ENCODE data around the gene ZFP69B. TPM values are rescaled to one million over a fixed set of nuclear protein-coding genes. Genes with fewer than 3 reads are reported as not detected.

Gene ZFP69B
- total RNA-seq, 1 donor from 2014 or later = 1.3 TPM

- DNase-seq = peak; percentile 91
- intact Hi-C loops (cut with DNase I) = no loop called here
- ATAC-seq (ENCODE audit: poor library complexity) = peak; percentile 100
These were observed 58.4 kb downstream of the ZFP69B start, which contains the start of gene EXO5 for GRCh38 chr1:40508375-40509341. EXO5 (plus strand) TSS chr1:40508767; CDS start chr1:40514545, 5,778 bp downstream.

Other genes with a start within 250 kb of the ZFP69B start
- not detected for gene TMCO2, start 202.5 kb upstream of the ZFP69B start, total RNA-seq
- gene ZMPSTE24, start 192.2 kb upstream of the ZFP69B start, total RNA-seq = 35.4 TPM
- gene COL9A2, start 133.2 kb upstream of the ZFP69B start, total RNA-seq = 0.24 TPM
- 13.4 TPM for gene SMAP2, start 76.7 kb upstream of the ZFP69B start, total RNA-seq
- gene ZFP69, start 26.8 kb downstream of the ZFP69B start, total RNA-seq = 1.3 TPM
- gene EXO5, start 58.3 kb downstream of the ZFP69B start, total RNA-seq = 3.1 TPM
- 8.3 TPM for gene ZNF684, start 81.2 kb downstream of the ZFP69B start, total RNA-seq
- gene RIMS3, start 215.2 kb downstream of the ZFP69B start, total RNA-seq = 0.81 TPM
- 65.9 TPM for gene NFYC, start 241.2 kb downstream of the ZFP69B start, total RNA-seq